ENCODE measurements around the gene PEPD.

DNA sequence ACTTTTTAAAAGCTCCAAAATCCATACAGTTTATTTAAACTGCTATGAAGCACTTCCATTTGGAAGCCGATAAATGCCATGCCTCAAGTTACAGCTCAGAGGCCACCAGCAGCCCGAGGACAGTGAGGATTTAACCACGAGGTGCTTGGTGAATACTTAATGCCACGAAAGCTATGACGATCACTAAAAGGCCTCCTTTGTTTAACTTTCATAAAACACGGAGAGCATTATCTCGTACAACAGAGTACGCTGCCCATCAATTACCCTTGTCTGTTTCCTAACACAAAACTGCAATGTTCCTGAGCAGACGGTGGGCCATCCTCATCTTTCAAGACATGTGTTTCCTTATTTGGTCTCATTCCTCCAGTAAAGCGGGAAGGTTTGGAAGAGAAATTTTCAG, 58.4 kb downstream of the PEPD start:
- TF ChIP-seq POLR2A (IDR thresholded peaks at IDR 0.05; ENCODE audit: low read length) (no peak), GATA1 (IDR thresholded peaks at IDR 0.05; ENCODE audit: low read depth, low read length) (no peak)

All from erythroblast (primary cell).